HCT116 (cell line): Measurements from ENCODE around the gene MMP25.

Source experiments
- ATF3 ChIP-seq: IDR thresholded peaks from 2 replicates; pipeline ENCODE4 v1.6.1; 2012
- CTCF ChIP-seq, 3 experiments: fragments of 200-600 bp in 1 of 3; sonication (generic) in 1 of 3; IDR thresholded peaks in 2 of 3; conservative IDR thresholded peaks in 1 of 3; 2 replicates each; pipeline ENCODE4 v1.5.1; 2012 to 2017; ENCODE audit warnings: low read depth in 2 of 3, low read length in 2 of 3, antibody characterized with exemption in 1 of 3, borderline replicate concordance in 1 of 3, control low read depth in 1 of 3, mild to moderate bottlenecking in 1 of 3, mixed read lengths in 1 of 3, mixed run types in 1 of 3, moderate library complexity in 1 of 3; ENCODE audit not compliant: insufficient read depth in 1 of 3
- EZH2phosphoT487 ChIP-seq: fragments of 200-600 bp; IDR thresholded peaks from 2 replicates; pipeline ENCODE4 v1.6.1; 2018; ENCODE audit warnings: antibody characterized with exemption, borderline replicate concordance
- JUND ChIP-seq: IDR thresholded peaks from 2 replicates; pipeline ENCODE4 v1.6.1; 2012
- MAX ChIP-seq: IDR thresholded peaks from 2 replicates; pipeline ENCODE4 v1.6.1; 2012
- POLR2A ChIP-seq: IDR thresholded peaks from 2 replicates; pipeline ENCODE4 v1.7.0; 2011; ENCODE audit warnings: borderline replicate concordance; ENCODE audit not compliant: insufficient read depth, insufficient read length; ENCODE audit errors: extremely low read depth
- POLR2AphosphoS5 ChIP-seq: IDR thresholded peaks from 2 replicates; pipeline ENCODE4 v1.6.1; 2011; ENCODE audit warnings: mild to moderate bottlenecking, low read depth, low read length, moderate library complexity
- REST ChIP-seq: IDR thresholded peaks from 2 replicates; pipeline ENCODE4 v1.6.1; 2012; ENCODE audit warnings: low read depth

GRCh38 chr16:3035289-3035971 lies 10.9 kb upstream of the MMP25 start:
- TF ChIP-seq MAX, result no peak
- TF ChIP-seq CTCF (IDR thresholded peaks at IDR 0.05 in 2 of 3, conservative IDR thresholded peaks at IDR 0.05 in 1 of 3; ENCODE audit: borderline replicate concordance in 1 of 3, insufficient read depth in 1 of 3, low read depth in 2 of 3, low read length in 2 of 3), result no peak
- no peak for TF ChIP-seq POLR2A
- no peak for TF ChIP-seq JUND
- no peak for TF ChIP-seq EZH2phosphoT487
- TF ChIP-seq POLR2AphosphoS5, result no peak
- TF ChIP-seq ATF3, result no peak
- TF ChIP-seq REST, result no peak
